ENCODE results near the gene MAD1L1. TPM values are rescaled to one million over a fixed set of nuclear protein-coding genes. Genes with fewer than 3 reads are reported as not detected.

The MAD1L1 gene
- total RNA-seq, 2 experiments from 2014 or later = 157 to 160 TPM

DNA sequence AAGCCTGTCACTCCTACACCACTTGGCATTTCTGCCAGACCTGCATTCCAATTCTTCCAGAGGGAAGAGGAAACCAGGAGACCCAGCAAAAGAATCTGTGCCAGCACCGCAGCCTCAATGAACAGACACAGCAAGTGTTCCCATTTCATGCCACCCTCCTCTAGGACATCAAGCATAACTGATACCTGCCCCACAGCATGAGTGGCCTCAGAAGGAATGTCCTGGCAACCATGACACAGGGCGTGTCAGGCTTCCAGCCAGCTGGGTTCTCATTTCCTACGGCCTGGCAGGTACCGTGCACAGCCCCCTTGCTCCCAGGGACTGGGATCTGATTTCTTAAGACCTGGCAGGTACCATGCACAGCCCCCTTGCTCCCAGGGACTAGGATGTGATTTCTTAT, 7.8 kb downstream of the MAD1L1 start:
- TF ChIP-seq CTCF (IDR thresholded peaks at IDR 0.05) = no peak
- H3K27me3 ChIP-seq (ENCODE audit: control insufficient read depth in 1 of 2, insufficient read depth in 2 of 2, low read length in 2 of 2) = no peaks in the 10 kb centered on the region
- H3K4me1 Mint-ChIP-seq (ENCODE audit: low read depth) = peaks cover 6% of the 10 kb centered on the region
- H3K4me3 Mint-ChIP-seq = no peak overlapping the region
- no peak for DNase-seq
- intact Hi-C loops (cut with DNase I, micrococcal nuclease) = no loop called here
- H3K27me3 Mint-ChIP-seq = no peaks in the 10 kb centered on the region
- peaks cover 54% of the 10 kb centered on the region for H3K36me3 Mint-ChIP-seq (ENCODE audit: low read depth)
- H3K9me3 Mint-ChIP-seq = no peaks in the 10 kb centered on the region
- no peak overlapping the region for H3K27ac ChIP-seq (ENCODE audit: low read depth in 1 of 2, low read length in 2 of 2)
- ChIA-PET POLR2A (no interaction called here), CTCF (no interaction called here)
- H3K9me3 ChIP-seq (ENCODE audit: control insufficient read depth in 1 of 2, insufficient read depth in 1 of 2, low read length in 2 of 2) = no peaks in the 10 kb centered on the region
- peaks cover under 1% of the 10 kb centered on the region for H3K4me1 ChIP-seq (ENCODE audit: insufficient read depth, low read length)
- no peak overlapping the region for H3K27ac Mint-ChIP-seq
- no peak for ATAC-seq (ENCODE audit: poor library complexity)
- H3K4me3 ChIP-seq (ENCODE audit: low read length) = no peak overlapping the region
- H3K36me3 ChIP-seq (ENCODE audit: insufficient read depth, low read length) = peaks cover 54% of the 10 kb centered on the region

- H3K27ac Mint-ChIP-seq = no peak overlapping the region
- TF ChIP-seq CTCF (IDR thresholded peaks at IDR 0.05) = no peak
- no peak overlapping the region for H3K27ac ChIP-seq (ENCODE audit: low read depth in 1 of 2, low read length in 2 of 2)
- CTCF ChIA-PET = no interaction called here
- no peaks in the 10 kb centered on the region for H3K9me3 Mint-ChIP-seq
- intact Hi-C loops (cut with DNase I, micrococcal nuclease) = no loop called here
- POLR2A ChIA-PET = no interaction called here
- H3K4me3 ChIP-seq (ENCODE audit: low read length) = no peak overlapping the region
- H3K4me1 Mint-ChIP-seq (ENCODE audit: low read depth) = peaks cover 1% of the 10 kb centered on the region
- H3K9me3 ChIP-seq (ENCODE audit: control insufficient read depth in 1 of 2, insufficient read depth in 1 of 2, low read length in 2 of 2) = no peaks in the 10 kb centered on the region
- DNase-seq (no peak), ATAC-seq (ENCODE audit: poor library complexity) (no peak)
- no peaks in the 10 kb centered on the region for H3K27me3 Mint-ChIP-seq
- H3K36me3 Mint-ChIP-seq (ENCODE audit: low read depth) = peaks cover 50% of the 10 kb centered on the region
- no peak overlapping the region for H3K4me3 Mint-ChIP-seq
- peaks cover 54% of the 10 kb centered on the region for H3K36me3 ChIP-seq (ENCODE audit: insufficient read depth, low read length)
- H3K4me1 ChIP-seq (ENCODE audit: insufficient read depth, low read length) = no peaks in the 10 kb centered on the region
- no peaks in the 10 kb centered on the region for H3K27me3 ChIP-seq (ENCODE audit: control insufficient read depth in 1 of 2, insufficient read depth in 2 of 2, low read length in 2 of 2)
Measured at GRCh38 chr7:2224491-2224928, 8.2 kb downstream of the MAD1L1 start.

- H3K27ac Mint-ChIP-seq = no peak overlapping the region
- ChIA-PET CTCF (no interaction called here), POLR2A (no interaction called here)
- intact Hi-C loops (cut with DNase I, micrococcal nuclease) = no loop called here
- no peaks in the 10 kb centered on the region for H3K9me3 ChIP-seq (ENCODE audit: control insufficient read depth in 1 of 2, insufficient read depth in 1 of 2, low read length in 2 of 2)
- no peak overlapping the region for H3K4me3 Mint-ChIP-seq
- H3K27ac ChIP-seq (ENCODE audit: low read depth in 1 of 2, low read length in 2 of 2) = no peak overlapping the region
- ATAC-seq (ENCODE audit: poor library complexity) (no peak), DNase-seq (no peak)
- H3K4me1 Mint-ChIP-seq (ENCODE audit: low read depth) = no peaks in the 10 kb centered on the region
- H3K9me3 Mint-ChIP-seq = no peaks in the 10 kb centered on the region
- peaks cover 60% of the 10 kb centered on the region for H3K36me3 ChIP-seq (ENCODE audit: insufficient read depth, low read length)
- H3K4me1 ChIP-seq (ENCODE audit: insufficient read depth, low read length) = no peaks in the 10 kb centered on the region
- no peaks in the 10 kb centered on the region for H3K27me3 Mint-ChIP-seq
- TF ChIP-seq CTCF (IDR thresholded peaks at IDR 0.05) = no peak
- H3K27me3 ChIP-seq (ENCODE audit: control insufficient read depth in 1 of 2, insufficient read depth in 2 of 2, low read length in 2 of 2) = no peaks in the 10 kb centered on the region
- H3K4me3 ChIP-seq (ENCODE audit: low read length) = no peak overlapping the region
- peaks cover 56% of the 10 kb centered on the region for H3K36me3 Mint-ChIP-seq (ENCODE audit: low read depth)
Measured at GRCh38 chr7:2223321-2223720, 9.4 kb downstream of the MAD1L1 start.
